HG03342 (cell line): ENCODE results near the gene SRP14.
A peak's percentile ranks its signal among the peaks of the same experiment; 100 is the strongest.
"Not testable (repeated sequence)": the region's sequence is repeated elsewhere in the genome, so short reads cannot be mapped to it uniquely, and the experiment has no call there.

Experiments
- ATAC-seq: cut with Tn5 transposase; IDR thresholded peaks from one replicate; pipeline ENCODE4 v1.9.1; 2021; ENCODE audit warnings: mild to moderate bottlenecking, moderate library complexity; ENCODE audit not compliant: unreplicated experiment

The SRP14 gene

DNA sequence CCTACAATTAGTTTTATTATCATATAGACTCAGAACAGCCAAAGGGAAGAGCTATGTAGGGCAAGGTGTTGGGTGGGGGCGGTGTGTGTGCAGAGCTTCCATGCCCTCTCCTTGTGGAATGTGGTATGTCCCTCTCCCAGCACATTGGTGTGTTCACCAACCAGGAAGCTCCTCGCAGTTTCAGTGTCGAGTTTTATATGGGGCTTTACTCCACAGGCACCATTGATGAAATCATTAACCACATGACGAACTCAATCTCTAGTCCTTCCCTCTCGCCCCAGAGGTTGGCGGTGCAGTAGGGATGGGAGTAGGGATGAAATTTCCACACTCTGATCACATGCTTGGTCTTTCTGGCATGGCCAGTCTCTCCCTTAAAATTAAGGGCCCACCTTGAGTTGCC lies 13.6 kb upstream of the SRP14 start:
- ATAC-seq, result no peak

DNA sequence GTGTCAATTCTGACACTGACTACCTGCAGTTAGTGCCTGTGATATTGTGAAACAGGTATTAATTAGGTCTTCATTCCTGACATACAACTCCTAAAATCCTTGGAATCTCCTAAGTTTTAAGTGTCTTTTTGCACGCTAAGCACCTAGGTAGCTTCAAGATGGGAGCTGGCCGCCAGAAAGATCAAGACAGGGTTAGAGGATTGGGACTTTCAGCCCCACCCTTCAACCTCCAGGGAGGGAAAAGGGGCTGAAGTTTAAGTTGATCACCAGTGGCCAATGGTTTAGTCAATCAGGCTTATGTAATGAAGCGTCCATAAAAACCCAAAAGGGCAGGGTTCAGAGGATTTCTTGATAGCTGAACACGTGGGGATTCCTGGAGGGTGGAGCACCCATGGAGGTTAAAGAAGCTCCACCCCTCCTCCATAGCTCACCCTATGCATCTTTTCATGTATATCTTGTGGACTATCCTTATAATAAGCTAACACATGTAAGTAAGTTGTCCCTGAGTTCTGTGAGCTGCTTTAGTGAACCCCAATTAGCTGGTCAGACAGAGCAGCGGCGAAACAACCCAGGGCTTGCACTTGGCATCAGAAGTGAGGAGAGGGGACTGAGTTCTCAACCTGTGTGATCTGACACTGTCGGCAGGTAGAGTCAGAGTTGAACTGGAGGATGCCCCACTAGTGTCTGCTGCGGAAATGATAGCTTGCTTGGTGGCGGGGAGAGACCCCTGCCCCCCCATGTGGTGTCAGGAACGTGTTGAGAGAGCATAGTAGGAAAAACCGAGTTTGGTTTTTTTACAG lies 12.8 kb upstream of the SRP14 start:
- no peak for ATAC-seq

DNA sequence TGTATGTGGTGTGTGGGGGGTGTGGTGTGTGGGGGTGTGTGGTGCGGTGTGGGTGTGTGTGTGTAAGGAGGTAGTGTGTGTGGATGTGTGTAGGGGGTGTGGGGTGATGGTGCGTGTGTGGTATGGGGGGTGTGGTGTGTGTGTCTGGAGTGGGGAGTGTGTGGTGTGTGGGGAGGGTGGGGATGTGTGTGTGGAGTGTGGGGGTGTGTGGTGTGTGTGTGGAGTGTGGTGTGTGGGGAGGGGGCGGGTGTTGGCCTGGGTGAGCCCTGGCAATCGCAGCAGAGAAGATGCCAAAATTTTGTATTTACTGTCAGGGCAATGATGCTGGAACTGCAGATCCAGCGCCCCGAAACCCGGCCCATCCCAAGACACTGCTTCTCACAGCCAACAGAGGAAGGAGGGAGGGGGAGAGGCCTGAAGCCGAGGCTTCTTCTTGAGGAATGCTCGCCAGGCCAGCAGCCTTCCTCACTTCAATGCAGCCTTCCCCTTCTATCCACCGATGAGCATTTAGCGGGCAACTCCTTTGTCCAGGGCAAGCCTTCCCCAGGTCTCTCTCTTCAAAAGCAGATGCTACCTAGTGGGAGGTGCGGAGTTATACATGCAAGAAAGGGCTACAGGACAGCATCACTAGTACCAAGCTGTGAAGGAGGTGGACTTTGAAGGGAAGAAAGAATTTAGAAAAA lies 11.9 kb upstream of the SRP14 start:
- no peak for ATAC-seq

DNA sequence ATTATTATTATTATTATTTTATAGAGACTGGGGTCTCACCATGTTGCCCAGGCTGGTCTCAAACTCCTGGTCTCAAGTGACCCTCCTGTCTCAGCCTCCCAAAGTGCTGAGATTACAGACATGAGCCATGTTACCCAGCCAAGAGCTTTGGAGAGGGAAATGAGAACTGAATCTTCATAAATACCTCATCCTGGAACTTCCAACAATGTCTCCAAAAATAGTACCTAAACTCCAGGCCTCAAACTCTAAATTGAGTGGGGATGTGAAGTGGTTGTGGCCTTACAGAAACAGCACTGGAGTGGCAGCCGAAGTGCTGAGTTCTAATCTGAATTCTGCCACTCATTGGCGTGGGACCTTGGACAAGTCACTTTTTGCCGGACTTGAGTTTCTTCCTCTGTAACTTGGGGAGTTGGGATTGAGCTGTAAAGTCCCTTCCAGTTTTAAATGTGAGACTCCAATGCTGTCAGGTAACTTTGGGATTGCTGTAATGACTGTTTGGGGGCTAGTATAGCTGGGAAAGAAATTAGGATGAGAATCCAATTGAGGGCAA lies 10.0 kb upstream of the SRP14 start:
- no peak for ATAC-seq

DNA sequence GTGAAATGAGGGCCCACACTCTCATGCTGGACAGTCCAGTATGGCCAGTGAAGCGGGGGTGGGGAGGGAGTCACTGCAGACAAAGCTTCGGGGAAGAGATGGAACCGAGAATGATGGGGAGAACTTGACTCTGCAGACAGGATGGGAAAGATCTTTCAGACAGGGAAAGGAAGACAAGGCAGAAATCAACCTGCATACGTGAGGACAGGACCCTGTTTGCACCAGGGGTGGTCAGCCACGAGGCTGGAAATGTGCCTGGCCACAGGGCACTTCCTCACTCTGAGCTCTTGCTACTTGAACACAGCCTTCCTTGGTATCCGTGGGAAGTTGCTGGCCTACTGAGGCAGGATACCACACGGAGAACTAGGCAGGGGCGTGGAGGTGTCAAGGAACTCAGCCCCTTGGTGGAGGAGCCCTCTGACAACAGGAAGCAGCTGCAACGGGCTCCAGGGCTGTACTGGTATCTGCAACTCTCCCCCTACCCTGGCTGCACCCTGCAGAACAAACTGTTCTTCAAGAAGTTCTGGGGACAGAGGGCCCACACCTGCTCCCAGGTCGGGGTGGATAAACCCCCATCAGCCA lies 9.3 kb upstream of the SRP14 start:
- no peak for ATAC-seq

DNA sequence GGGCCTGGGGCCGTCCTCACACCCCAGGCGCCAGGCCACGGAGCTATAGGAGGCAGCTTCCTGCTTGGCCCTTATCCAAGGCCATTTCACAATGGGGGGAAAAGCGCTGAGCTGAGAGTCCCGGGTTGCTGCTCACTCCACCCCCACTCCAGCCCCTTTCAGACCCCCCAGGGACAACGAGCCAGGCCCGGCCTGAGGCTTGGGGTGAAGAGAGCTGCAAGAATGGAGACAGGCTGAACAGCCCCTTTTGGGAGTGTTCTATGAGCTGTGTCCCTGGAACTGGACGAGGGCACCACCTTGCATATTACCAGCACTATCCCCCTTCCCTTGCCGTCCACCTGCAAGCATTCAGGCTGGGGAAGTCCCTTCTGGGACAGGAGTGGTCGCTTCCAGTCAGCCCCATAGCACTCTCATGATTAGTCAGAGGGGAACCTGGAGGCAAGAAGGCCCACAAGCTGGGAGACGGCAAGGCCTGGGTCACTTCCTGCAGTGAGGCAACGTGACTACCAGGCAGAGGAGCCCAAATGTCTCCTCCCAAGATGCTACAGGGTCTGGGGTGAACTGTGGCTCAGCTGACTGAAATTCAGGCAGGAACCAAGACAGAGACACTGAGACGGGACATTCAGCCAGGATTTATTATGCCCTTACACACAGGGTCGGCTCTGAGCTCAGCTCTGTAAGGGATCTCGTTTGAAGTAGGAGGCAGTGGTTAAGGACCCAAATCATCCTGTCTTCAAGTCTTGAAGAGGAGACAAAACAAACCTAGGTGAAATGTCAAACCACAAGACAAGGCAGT lies 8.6 kb upstream of the SRP14 start:
- peak; percentile 57 for ATAC-seq

DNA sequence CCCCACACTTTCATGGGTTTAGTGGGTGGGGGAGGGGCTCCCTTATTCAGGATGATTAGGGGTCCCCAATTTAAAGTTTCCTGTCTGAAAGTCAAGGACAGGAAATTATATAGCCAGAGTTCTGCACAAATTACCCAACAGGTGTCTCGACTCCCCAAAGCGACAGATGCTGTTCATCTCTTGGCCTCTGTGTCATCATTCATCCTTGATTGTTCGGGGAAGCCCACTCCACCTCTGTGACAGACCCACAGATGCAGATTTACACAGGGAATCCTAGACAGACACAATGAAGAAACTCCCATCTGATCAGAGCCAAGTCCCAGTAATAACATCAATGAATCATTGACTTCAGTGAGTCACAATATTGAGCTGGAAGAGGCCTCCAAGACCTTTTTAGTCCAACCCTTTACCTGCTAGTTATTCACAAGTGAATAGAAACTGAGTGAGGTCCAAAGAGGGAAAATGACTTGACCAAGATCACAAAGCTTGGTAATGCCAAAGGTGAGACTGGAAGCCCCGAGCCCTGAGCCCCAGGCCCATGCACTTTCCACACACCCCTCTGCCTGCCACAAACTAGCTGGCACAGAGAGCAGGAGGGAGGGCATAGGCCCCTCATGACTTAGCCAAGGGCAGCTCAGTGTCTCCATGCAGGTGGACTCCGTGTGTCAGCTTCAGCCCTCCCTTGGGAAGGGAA lies 7.9 kb upstream of the SRP14 start:
- ATAC-seq, result no peak

DNA sequence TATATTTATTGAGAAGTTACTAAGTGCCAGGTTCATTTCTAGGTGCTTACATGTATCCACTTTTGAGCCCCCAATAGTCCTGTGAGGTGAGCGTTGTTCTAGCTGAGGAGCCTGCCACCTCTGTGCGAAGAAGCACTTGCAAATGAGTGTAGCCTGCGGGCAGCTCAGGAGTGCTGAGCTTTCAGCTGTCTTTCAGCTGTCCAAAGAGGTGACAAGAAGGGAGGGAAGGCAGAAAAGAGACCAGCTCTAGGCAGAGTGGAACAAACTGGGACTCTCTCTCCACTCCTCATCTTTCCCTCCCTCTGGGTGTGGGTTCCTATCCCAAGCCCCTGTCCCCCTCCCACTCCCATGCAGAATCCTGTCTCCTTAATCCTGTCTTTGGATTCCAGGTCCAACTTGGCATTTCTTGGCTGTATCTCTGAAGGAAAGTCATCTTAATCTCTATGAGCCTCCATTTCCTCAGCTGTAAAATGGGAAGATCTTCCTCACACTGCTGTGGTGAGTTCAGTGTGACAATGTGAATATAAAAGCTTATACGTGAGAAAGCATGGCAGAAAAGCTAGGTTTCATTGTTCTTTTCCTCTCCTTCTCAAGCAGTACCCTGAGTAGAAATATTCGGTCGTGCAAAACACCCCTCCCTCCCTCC lies 6.7 kb upstream of the SRP14 start:
- ATAC-seq, result no peak

DNA sequence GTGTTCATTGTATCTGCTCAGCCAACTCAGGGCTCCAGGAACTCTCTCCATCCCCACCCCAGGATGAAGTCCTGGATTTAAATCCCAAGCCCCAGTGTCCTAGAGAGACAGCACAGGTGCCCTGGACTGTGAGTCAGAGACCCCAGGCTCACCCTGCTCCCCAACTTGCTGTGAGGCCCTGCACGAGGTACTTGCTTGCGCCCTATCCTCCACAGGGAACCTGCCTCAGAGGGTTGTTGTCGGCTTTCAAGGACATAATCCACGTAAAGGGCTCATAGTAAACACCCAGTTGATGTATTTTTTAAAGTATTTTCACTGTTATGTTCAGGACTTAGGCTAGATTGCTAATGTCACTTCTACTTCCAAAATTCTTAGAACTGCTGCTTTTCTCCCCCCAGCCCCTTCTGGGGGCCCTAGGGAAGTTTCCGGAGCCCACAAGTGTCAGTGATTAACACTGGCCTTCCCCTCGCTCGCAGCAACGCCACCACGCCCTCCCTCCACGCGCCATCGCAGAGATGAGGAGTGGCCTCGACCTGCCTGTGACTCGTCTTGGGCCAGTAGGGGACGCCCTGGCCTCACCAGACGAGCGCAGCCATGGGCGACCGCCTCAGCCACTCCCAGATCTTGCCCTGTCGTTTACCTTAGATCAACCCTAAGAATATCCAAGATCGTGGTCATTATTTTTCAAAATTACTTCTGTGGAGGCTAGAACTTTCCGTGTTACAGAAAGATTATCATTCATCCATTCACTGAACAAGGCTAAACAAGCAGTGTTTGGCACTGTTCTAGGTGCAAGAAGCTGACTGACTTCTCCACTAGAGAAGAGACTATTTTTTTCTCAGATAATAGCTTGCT lies 6.0 kb upstream of the SRP14 start:
- peak; percentile 73 for ATAC-seq

DNA sequence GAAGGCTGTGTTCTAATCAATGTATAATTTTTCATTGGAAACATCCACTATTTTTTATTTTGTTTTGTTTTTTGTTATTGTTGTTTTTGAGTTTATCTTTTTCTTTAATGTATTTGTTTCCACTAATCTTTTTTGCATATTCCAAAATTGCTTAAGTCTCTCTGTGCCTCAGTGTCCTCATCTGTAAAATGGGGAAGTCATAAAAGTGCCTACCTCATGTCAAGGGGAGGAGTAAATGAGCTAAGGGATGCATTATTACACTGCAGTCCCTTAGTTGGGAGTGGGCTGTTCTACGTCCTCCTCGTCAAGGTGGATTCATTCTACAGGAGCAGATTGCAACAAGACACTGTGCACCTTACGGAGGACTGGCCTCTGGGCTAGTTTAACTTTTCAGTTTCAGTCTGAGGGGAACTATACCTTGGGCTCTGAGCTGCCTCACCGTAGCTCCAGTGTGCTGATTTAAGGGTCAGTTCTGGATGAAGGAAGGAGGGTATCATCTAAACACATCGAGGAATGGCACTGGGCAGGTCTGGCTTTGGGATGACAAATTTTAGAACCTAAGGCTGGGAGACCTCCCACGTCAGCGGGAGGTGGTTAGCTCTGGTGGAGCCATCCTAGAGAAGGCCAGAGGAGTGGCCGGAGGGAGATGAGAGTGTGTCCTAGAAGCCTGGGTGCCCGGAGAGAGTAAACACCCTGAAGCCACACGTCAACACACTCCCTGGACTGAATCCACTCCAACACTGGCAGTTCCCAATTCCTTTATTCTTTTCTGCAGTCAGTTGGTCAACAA lies 5.1 kb upstream of the SRP14 start:
- ATAC-seq, result no peak

DNA sequence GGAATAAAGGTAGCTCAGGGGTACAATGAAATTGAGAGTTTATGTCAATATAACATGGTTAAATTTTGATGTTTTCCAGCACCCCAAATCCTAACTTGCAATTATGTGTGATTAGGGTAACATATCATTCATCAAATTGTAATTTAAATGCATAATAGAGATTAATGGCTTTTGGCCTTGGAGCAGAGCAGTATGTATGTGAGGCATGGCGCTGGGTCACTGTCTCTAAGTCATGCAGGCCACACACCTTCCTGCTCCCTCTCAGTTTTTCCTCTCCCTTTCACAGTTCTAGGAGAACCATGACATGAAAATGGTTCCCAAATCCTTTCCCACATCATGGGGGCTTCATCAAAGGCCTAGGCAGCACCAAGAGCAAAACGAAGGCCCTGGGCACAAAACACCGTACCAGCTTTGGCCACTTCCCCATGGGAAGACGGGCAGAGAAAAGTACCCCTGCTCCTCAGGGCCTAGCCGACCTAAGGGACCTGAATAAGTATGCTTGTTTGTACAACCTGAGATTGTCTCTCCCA lies 3.9 kb upstream of the SRP14 start:
- ATAC-seq, result no peak

DNA sequence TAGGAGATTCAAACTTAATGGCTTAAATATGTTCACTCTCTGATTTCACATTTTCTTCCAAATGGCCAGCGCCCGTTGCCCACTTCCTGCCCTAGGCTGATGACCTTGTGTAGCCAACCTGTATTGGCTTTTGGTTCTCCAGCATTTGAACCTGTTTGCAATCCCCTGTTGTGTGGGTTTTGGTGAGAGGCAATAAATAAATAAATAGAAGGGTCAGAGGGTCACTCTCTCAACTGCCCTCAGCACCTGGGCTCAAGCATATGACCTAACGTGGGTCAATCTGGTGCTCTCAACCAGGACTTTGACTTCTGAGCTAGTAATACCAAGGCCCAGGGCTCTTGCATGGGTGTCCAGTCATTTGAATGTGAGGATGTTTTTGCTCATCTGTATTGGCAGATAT lies 1.8 kb upstream of the SRP14 start:
- no peak for ATAC-seq

DNA sequence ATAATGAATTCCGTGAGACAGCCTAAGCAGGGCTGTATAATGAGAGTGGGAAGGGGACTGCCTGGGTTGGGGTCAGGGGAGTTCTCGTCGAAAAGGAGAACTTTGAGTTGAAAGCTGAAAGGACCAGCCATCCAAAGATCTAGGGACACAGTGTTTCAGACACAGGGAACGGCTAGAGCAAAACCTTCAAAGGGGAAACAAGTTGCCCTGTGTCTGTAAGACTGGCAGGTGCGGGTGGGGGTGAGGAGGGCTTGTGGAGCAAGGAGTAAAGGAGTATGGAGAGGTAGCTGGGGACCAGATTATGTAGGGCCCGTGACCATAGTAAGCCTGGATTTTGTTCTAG lies 1.3 kb upstream of the SRP14 start:
- no peak for ATAC-seq

DNA sequence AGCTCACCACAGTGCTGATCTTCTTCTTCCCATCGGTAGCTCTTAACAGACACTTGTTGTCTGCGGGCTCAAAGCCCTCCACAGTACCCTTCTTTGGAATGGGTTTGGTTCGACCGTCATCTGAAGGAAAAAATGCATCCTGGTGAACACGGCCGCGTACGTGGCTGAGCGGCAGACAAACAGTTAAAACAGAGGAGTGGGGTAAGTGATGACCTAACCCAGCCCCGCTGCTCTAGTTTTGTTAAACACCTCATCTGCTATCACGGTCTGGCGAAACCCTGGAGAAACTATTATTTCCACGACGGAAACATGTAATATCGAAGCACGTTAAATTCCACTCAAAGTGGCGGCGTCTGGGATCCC lies 725 bp downstream of the SRP14 start:
- no peak for ATAC-seq

DNA sequence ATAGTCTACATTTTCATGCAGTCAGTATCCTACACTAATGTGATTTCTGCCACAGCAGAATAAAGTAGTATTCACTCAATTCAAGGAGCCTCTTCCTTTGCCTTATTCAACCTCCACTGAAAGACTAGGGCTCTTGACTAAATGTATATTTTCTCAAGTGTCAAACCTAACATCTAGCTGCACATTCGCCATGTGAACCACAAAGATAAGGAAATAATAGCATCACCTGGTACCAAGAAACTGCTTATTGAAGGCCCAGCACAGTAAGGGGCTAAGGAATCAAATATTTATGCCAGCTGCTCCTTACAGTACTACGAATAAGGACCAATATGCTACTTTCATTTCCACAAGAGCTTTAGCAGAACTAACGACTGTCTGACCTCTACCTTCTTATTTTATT lies 1.3 kb downstream of the SRP14 start:
- ATAC-seq, result no peak

DNA sequence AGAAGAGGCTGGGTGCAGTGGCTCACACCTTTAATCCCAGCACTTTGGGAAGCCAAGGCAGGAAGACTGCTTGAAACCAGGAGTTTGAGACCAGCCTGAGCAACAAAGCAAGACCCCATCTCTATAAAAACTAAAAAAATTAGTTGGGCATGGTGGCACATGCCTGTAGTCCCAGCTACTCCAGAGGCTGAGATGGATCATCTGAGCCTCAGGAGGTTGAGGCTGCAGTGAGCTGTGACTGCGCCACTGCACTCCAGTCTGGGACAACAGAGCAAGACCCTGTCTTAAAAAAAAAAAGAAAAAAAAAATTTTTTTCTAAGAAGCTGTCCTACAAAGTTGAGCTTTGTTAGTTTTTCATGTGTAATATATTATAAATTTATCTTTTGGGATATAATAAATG lies 3.8 kb downstream of the SRP14 start:
- not testable (repeated sequence) for ATAC-seq

DNA sequence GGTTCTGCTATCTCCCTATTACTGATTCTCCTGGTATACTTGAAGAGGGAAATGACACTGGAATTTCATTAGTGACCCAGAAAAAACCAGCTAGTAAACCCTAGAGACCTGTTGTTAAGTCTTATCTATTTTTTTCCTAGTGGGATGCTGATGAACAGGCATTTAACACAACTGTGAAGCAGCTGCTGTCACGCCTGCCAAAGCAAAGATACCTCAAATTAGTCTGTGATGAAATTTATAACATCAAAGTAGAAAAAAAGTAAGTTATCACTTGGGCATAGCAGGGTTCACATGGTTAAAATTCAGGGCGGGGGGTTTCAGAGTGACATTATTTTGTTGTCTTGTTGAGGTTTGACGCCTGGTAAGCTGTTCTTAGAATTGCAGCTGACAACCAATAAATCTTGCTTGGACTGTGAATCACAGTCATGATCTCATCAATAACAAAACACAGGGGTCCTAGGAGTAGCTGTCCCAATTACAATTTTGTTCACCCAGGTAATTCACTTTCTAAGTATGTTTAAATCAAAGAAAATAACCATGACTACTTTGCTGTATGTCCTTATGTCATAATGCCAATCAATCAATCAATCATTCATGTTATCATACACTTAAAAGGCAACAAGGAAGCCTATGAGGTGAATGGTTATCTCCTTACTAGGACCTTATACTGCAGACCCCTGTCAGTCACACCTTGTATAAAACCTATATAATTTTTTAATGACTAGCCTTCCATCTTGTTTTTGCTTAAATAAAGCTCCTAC lies 4.6 kb downstream of the SRP14 start:
- no peak for ATAC-seq
